Brain pericyte (primary cell): ENCODE measurements around the gene ACHE.

ENCODE experiments used
- DNase-seq: peaks from one replicate; pipeline ENCODE4 v3.0.0-alpha.2; 2012; ENCODE audit warnings: low read depth, low spot score

Gene ACHE

DNA sequence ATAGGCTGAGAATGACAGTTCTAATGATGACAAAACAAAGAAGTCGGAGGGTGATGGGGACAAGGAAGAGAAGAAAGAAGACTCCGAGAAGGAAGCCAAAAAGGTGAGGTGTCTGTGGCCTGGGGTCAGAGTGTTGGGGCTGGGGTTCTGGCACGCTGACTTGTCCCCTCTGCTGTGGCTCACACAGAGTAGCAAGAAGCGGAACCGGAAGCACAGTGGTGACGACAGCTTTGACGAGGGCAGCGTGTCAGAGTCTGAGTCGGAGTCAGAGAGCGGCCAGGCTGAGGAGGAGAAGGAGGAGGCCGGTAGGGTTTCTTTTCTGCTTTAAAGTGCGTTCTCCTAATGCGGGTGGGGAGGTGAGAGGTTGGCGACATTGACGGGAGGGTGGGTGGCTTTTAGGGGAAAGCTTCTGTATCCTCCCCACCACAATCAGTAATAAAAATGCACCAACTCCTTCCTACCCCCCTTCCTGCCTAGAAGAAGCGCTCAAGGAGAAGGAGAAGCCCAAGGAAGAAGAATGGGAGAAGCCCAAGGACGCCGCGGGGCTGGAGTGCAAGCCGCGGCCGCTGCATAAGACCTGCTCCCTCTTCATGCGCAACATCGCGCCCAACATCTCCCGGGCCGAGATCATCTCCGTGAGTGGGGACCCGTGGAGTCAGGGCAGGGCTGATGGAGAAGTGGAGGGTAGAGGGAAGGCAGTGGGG is 10.8 kb downstream of the ACHE start:
- DNase-seq, result no peak

GRCh38 chr7:100882785-100883526 is 12.7 kb downstream of the ACHE start:
- no peak for DNase-seq

- DNase-seq, result no peak
These were observed 13.5 kb downstream of the ACHE start for GRCh38 chr7:100882201-100882600.

GRCh38 chr7:100881136-100881535 is 14.6 kb downstream of the ACHE start:
- DNase-seq, result no peak

- no peak for DNase-seq
These were observed 15.0 kb downstream of the ACHE start for GRCh38 chr7:100880645-100881044.

DNA sequence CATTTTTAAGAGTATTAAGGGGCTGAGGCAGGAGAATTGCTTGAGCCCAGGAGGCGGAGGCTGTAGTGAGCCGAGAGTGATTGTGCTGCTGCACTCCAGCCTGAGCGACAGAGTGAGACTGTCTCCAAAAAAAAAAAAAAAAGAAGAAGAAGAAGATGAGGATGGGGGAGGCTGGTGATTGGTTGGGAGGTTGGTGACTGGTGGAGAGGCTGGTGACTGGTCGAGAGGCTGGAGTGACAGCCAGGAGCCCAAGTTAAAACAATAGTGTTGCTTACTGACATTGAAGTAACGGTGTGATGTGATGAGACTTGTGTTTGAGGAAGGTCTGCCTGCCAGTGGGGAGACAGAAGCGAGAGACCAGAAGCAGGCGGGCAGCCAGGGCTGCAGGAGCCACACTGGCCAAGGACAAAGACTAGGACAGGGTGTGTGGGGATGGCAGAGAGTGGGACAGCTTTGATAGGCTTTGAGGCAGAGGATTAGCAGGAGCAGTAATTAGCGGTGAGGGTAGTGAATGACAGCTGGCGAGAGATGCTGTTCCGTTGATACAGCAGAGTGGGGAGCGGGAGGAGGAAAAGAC is 15.9 kb downstream of the ACHE start:
- no peak for DNase-seq

DNA sequence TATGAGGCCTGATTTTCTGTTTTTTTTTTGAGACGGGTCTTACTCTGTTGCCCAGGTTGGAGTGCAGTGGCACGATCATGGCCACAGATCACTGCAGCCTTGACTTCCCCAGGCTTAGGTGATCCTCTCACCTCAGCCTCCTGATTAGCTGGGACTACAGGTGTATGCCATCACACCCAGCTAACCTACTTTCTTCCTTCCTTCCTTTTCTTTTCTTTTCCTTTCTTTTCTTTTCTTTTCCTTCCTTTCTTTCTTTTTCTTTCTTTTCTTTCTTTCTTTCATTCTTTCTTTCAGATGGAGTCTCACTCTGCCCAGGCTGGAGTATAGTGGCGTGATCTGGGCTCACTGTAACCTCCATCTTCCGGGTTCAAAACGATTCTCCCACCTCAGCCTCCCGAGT is 17.0 kb downstream of the ACHE start:
- DNase-seq, result no peak

- DNase-seq, result no peak
These were observed 17.7 kb downstream of the ACHE start for GRCh38 chr7:100878013-100878412.

GRCh38 chr7:100875356-100875751 is 20.3 kb downstream of the ACHE start:
- no peak for DNase-seq

GRCh38 chr7:100874577-100875355 is 20.9 kb downstream of the ACHE start, which contains the start of gene SRRT:
TSS of gene SRRT (plus strand) at chr7:100875103. CDS start at chr7:100875591, 488 bp downstream.
- DNase-seq, result peak; percentile 96

- DNase-seq, result no peak
These were observed 21.4 kb downstream of the ACHE start for GRCh38 chr7:100874300-100874576.

- DNase-seq, result no peak
These were observed 21.9 kb downstream of the ACHE start for GRCh38 chr7:100873599-100874299.

GRCh38 chr7:100867776-100868485 is 27.8 kb downstream of the ACHE start:
- DNase-seq, result no peak

GRCh38 chr7:100867040-100867775 is 28.5 kb downstream of the ACHE start, which contains the start of gene TRIP6:
TSS of gene TRIP6 (plus strand) at chr7:100867387. CDS start at chr7:100867498, 111 bp downstream.
- DNase-seq, result peak; percentile 93

- DNase-seq, result no peak
These were observed 29.0 kb downstream of the ACHE start for GRCh38 chr7:100866729-100867039.

DNA sequence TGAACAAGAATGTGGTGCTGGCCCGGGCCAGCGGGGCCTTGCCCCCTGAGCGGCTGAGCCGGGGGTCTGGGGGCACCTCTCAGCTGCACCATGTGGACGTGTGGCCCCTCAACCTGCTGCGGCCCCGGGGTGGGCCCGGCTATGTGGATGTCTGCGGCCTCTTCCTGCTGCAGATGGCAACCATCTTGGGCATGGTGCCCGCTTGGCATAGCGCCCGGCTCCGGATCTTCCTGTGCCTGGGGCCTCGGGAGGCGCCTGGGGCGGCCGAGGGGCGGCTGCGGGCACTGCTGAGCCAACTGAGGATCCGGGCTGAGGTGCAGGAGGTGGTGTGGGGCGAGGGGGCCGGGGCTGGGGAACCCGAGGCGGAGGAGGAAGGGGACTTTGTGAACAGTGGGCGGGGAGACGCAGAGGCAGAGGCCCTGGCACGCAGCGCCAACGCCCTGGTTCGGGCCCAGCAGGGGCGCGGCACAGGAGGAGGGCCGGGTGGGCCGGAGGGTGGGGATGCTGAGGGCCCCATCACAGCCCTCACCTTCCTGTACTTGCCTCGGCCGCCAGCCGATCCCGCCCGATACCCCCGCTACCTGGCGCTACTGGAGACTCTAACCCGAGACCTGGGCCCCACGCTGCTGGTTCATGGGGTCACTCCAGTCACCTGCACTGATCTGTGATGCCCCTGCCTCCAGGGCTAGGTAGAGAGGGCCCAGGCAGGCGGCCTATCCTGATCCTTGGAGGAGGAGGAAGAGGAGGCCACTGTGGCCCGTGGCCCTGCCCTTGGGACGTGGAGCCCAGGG is 29.6 kb downstream of the ACHE start:
- no peak for DNase-seq

- no peak for DNase-seq
These were observed 30.2 kb downstream of the ACHE start for GRCh38 chr7:100865372-100865911.

GRCh38 chr7:100864263-100864845 is 31.3 kb downstream of the ACHE start:
- DNase-seq, result no peak

GRCh38 chr7:100863406-100863950 is 32.2 kb downstream of the ACHE start:
- DNase-seq, result no peak
